T47D (cell line): ENCODE data around the gene HAAO.

Source experiments
- DNase-seq, 2 experiments: peaks; one replicate each; pipeline versions ENCODE4 v3.0.0 to v3.0.0-alpha.2; 2011 to 2012; ENCODE audit warnings: low read depth in 1 of 2, low spot score in 1 of 2
- JUND ChIP-seq: IDR thresholded peaks from 2 replicates; pipeline ENCODE4 v1.6.1; 2012; ENCODE audit warnings: low read depth
- in situ Hi-C: cut with HindIII; loops from 2 replicates; pipeline ENCODE4 v1.10.0; 2016; ENCODE audit warnings: low sequenced_read_pairs, low pct_unique_long_range_greater_than_20kb

The HAAO gene

GRCh38 chr2:42795841-42796301 lies 3.5 kb upstream of the HAAO start:
- DNase-seq: no peak

GRCh38 chr2:42795275-42795674 lies 2.9 kb upstream of the HAAO start:
- DNase-seq: no peak
- in situ Hi-C loops: no loop called here
- TF ChIP-seq JUND: no peak

More at GRCh38 chr2:42795841-42796301, 3.5 kb upstream of the HAAO start:
- no peak for TF ChIP-seq JUND
- in situ Hi-C loops: no loop called here

- in situ Hi-C loops: no loop called here
- no peak for TF ChIP-seq JUND
- DNase-seq: peak; percentile 44 to 70
These were observed 2.1 kb upstream of the HAAO start for GRCh38 chr2:42794271-42795046.

DNA sequence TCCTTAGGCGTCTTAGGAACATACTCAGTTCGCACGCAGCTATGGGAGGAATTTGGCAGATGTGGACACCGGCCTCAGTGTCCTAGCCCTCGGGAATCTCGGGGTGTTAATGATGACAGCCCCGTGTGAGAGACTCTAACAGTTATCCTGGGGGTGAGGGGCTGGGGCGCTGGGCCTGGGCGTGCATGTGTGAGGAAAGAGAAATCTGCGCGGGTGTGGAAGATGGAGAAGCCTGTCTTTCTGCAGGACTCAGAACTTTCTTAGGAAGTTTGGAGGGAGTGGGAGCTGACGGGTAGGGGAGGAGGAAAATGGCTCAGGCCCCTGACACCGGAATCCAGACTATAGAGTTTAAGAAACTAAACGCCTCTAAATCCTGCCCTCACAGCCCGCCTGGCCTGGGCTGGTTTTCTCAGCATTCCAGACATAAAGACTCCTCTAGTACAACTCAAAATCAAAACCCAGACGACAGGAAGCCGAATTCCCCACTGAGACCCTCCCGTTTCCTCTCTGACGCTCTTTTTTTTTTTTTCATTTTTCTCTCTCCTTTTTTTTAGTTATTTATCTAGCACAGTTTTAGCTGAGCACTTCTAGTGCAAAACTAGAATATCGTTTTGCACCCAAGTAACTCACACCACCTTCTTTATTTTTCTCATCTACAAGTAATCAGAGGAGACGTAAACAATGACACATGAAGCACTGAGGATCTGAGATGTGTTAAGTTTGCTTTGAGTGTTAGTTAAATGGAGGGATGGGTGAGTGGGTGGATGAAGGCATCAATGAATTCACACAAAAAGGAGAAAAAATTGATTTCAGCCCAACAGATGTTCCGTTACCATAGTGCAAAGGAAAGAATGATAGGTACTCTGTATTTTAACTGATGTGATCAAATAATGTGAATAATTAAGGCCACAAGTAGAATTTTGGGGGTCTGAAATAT lies 1.2 kb upstream of the HAAO start:
- no peak for TF ChIP-seq JUND
- in situ Hi-C loops: no loop called here
- no peak for DNase-seq

- TF ChIP-seq JUND: no peak
- in situ Hi-C loops: no loop called here
- no peak for DNase-seq
These were observed 248 bp downstream of the HAAO start for GRCh38 chr2:42792087-42792582.

DNA sequence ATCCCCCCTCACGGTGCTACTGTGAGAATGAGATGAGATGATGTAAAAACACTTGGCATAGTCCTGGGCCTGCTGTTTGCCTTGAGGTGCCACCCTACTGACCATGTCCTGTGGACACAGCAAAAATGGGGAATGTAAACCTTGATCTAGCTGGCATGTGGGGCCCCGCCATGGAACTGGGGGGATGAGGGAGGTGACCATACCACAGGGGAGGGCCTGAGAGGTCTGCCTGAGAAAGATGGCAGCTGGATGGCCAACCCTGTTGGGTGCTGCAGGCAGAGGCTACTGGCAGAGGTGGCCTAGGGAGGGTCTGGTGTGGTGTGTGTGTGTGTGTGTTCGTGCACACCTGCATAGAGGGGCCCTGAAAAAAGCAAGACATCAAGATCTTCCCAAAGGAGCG lies 777 bp downstream of the HAAO start:
- no peak for TF ChIP-seq JUND
- in situ Hi-C loops: no loop called here
- no peak for DNase-seq

DNA sequence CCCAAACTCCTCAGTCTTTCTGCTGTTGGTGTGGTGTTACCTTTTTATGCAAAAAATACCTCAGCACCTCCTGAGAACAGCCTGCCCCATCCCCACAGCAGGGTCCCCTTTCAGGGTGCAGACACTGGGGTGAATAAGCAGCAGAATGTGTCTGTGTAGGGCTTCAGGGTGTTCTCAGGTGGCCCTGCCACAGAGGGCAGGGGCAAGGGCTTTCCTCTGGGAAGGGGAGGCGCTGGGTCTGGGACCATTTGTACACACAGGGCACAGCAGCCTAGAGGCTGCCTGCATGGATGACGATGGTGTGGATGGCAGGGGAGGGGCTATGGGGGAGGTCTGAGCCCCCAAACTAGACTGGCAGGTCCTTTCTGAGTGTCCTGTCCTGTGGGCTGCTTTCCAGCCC lies 2.6 kb downstream of the HAAO start:
- no peak for TF ChIP-seq JUND
- DNase-seq: no peak
- in situ Hi-C loops: no loop called here

- no peak for TF ChIP-seq JUND
- in situ Hi-C loops: no loop called here
- no peak for DNase-seq
These were observed 3.5 kb downstream of the HAAO start for GRCh38 chr2:42788882-42789281.

DNA sequence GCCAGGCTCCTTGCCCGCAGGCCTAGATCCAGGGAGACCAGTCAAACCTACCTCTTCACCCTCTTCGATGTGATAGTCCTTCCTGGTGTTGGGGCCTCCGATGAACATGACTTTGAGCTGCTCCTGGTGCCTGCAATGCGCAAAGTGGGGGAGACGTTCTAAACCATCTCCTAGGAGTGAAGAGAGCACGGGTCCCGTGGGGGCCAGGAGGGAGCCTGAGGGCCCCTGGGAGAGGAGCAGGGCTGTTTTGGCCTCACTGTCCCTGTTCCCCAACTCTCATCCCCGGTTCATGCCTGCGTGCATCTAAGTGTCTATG lies 3.9 kb downstream of the HAAO start:
- TF ChIP-seq JUND: no peak
- in situ Hi-C loops: no loop called here
- no peak for DNase-seq

GRCh38 chr2:42787788-42788477 lies 4.5 kb downstream of the HAAO start:
- no peak for TF ChIP-seq JUND
- in situ Hi-C loops: no loop called here

DNA sequence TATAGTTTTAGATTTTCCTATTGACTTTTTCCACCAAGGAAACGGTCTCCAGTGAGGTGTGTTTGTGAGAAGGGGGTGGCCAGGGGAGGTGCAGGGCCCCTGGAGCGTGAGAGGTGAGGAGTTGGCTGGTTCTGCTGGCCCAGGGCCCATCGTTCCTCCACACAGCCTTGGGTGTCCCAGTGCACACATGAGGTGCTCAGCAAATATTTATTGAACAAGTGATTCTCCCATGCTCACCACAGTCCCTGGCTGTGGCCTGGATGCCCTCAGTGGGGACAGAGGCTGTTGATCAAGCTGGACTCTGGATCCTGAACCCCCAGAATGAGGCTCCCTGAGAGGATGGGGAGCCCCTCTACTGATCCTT lies 5.0 kb downstream of the HAAO start:
- TF ChIP-seq JUND: no peak
- in situ Hi-C loops: no loop called here

More at GRCh38 chr2:42787788-42788477, 4.5 kb downstream of the HAAO start:
- no peak for DNase-seq

GRCh38 chr2:42786561-42787345 lies 5.6 kb downstream of the HAAO start:
- DNase-seq: peak in 1 of 2 experiments; percentile 22
- no peak for TF ChIP-seq JUND
- in situ Hi-C loops: no loop called here

More for the DNA sequence above, 5.0 kb downstream of the HAAO start:
- DNase-seq: peak in 1 of 2 experiments; percentile 65
